Activated CD4-positive, alpha-beta T cell treated with anti-CD3 and anti-CD28 coated beads for 36 hours (primary cell): ENCODE measurements around the gene IL1RAPL1. TPM values are rescaled to one million over a fixed set of nuclear protein-coding genes. Genes with fewer than 3 reads are reported as not detected.

ENCODE experiments used
- ATAC-seq: fragments of 200-7000 bp; cut with Tn5 transposase; one replicate; pipeline ENCODE4 v1.10.0; 2021; ENCODE audit warnings: mild to moderate bottlenecking, moderate library complexity
- CTCF ChIA-PET: fragments of 350-600 bp; sonication (Branson Sonifier 250); formaldehyde crosslinking; loops from one replicate; lab custom pipeline; 2021; ENCODE audit warnings: antibody characterized with exemption; lab: Charles Lee
- POLR2A ChIA-PET: fragments of 350-600 bp; sonication (Branson Sonifier 250); formaldehyde crosslinking; loops from one replicate; lab custom pipeline; 2021; ENCODE audit warnings: antibody characterized with exemption, inconsistent platforms; lab: Charles Lee
- DNase-seq: peaks from one replicate; pipeline ENCODE4 v3.0.0-alpha.2; 2020
- H3K27ac Mint-ChIP-seq: one replicate; pipeline ENCODE4 v1.8.0; 2021; ENCODE audit warnings: mixed read lengths
- H3K27me3 Mint-ChIP-seq: one replicate; pipeline ENCODE4 v1.8.0; 2021; ENCODE audit warnings: mixed read lengths
- H3K36me3 Mint-ChIP-seq: one replicate; pipeline ENCODE4 v1.8.0; 2021; ENCODE audit warnings: low read depth, mixed read lengths
- H3K4me1 Mint-ChIP-seq: one replicate; pipeline ENCODE4 v1.8.0; 2021; ENCODE audit warnings: mixed read lengths
- H3K4me3 Mint-ChIP-seq: one replicate; pipeline ENCODE4 v1.8.0; 2021; ENCODE audit warnings: mild to moderate bottlenecking, moderate library complexity, mixed read lengths
- H3K9me3 Mint-ChIP-seq: one replicate; pipeline ENCODE4 v1.8.0; 2021; ENCODE audit warnings: low read depth, mixed read lengths
- intact Hi-C, 2 experiments: fragments of 100-400 bp; cut with DNase I in 1 of 2; cut with micrococcal nuclease in 1 of 2; formaldehyde crosslinking; loops; one replicate each; pipeline versions ENCODE4 v1.14.2 to v1.15.1; 2022 to 2024; cut with DNase I, micrococcal nuclease
- total RNA-seq, 2 experiments: library from RNA; stranded (reverse); gene quantifications; one replicate each; pipeline ENCODE4 v1.2.3, GENCODE V29; 2021

The IL1RAPL1 gene
- total RNA-seq, 2 experiments from 2014 or later: not detected

DNA sequence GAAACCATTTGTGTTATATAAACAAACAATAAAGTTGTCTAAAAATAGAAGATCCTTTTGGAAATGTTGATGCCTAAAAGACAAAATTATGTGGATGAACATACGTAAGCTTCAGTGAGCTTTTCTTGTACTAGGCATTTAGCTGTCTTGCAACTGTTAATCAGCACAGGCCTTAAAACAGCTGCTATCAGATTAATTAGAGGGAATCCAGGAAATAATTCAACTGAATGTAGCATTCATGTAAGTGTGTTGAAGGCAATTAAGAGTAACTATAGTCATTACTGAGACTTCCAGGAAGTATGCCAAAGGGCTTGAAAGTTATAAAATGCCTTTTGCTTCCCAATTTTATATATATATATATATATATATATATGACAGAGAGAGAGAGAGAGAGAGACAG is 248.7 kb downstream of the IL1RAPL1 start:
- H3K27ac Mint-ChIP-seq: no peak overlapping the region
- DNase-seq (no peak), ATAC-seq (no peak)
- H3K27me3 Mint-ChIP-seq: no peaks in the 10 kb centered on the region
- no peaks in the 10 kb centered on the region for H3K36me3 Mint-ChIP-seq
- no peaks in the 10 kb centered on the region for H3K4me1 Mint-ChIP-seq
- CTCF ChIA-PET: no interaction called here
- POLR2A ChIA-PET: no interaction called here
- no peak overlapping the region for H3K4me3 Mint-ChIP-seq
- intact Hi-C loops: no loop called here
- peaks cover 3% of the 10 kb centered on the region for H3K9me3 Mint-ChIP-seq

DNA sequence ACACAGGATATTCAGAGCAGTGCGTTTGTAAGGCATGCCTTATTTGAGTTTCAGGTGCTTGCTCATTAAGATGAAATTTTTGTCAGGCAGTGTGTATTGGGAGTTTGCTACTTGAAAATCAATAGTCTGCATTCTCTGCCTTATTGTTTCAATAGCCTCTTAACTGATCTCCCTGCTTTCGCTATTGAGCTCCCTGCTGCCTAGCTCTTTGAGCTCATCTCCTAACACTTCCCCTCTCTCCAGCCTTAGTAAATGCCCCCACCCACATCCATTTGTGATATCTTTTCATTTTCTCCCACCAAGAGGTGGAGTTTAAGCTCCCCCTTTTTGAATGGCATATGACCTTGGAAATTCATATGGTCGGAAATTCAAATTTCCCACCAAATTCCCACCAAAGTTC is 256.6 kb downstream of the IL1RAPL1 start:
- no peaks in the 10 kb centered on the region for H3K27me3 Mint-ChIP-seq
- H3K4me3 Mint-ChIP-seq: no peak overlapping the region
- H3K4me1 Mint-ChIP-seq: no peaks in the 10 kb centered on the region
- ChIA-PET POLR2A (no interaction called here), CTCF (no interaction called here)
- intact Hi-C loops: no loop called here
- ATAC-seq (no peak), DNase-seq (no peak)
- H3K27ac Mint-ChIP-seq: no peak overlapping the region
- peaks cover 6% of the 10 kb centered on the region for H3K9me3 Mint-ChIP-seq
- H3K36me3 Mint-ChIP-seq: no peaks in the 10 kb centered on the region

DNA sequence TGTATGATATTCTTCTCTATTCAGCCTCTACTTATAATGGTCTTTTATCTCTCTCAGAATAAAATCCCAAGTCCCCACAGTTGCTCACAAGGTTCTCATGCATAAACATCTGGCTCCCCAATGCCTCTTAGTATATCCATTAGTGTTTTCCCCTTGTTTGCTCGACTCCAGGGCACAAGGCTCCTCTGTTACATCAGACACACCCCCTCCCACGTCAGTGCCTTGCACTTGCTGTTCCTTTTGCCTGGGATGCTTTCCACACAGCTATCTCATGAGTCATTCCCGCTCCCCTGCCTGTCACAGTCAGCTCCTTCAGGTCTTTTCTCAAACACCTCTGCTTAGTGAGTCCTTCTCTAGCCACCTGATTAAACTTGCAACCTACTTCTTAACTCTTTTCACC is 260.2 kb downstream of the IL1RAPL1 start:
- H3K36me3 Mint-ChIP-seq: no peaks in the 10 kb centered on the region
- POLR2A ChIA-PET: no interaction called here
- no peak overlapping the region for H3K4me3 Mint-ChIP-seq
- no peak overlapping the region for H3K27ac Mint-ChIP-seq
- H3K4me1 Mint-ChIP-seq: no peaks in the 10 kb centered on the region
- H3K9me3 Mint-ChIP-seq: peaks cover 6% of the 10 kb centered on the region
- DNase-seq (no peak), ATAC-seq (no peak)
- intact Hi-C loops: no loop called here
- H3K27me3 Mint-ChIP-seq: no peaks in the 10 kb centered on the region
- CTCF ChIA-PET: no interaction called here

DNA sequence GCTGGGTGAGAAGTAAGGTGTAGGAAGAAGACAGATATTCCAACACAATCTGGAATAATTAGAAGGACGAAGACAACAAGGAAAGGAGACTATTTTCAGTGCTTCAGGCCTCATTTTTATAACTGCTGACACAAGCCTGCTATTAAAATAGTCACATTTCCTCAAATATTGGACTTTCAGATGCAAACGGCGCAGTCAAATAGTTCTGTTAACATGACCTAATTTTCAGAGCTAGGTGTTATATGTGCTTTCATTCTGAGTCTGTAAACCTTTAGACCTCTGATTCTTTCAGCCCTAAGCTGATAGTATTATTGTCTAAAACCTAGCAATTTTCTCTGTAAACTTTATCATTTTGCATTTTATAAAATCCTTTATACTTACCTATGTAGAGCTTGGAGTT is 261.5 kb downstream of the IL1RAPL1 start:
- H3K27me3 Mint-ChIP-seq: no peaks in the 10 kb centered on the region
- H3K27ac Mint-ChIP-seq: no peak overlapping the region
- CTCF ChIA-PET: no interaction called here

DNA sequence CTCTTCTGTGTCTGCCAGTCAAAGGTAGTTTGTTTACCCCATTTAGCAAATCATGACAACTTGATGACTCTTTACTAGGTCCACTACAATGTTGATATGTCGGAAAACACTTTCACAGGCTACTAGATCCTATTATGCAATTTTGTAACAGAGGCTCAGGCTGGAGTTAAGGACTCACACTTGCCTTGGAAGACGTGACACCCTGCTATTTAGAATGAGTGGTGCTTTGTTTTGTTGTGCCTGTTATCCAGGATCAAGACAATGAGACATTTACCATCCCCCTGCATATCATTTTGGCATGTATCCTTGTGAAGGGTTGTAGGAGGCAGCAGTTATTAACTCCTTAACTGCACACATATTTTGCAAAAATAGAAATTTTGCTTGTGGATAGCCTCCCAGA is 263.7 kb downstream of the IL1RAPL1 start:
- CTCF ChIA-PET: no interaction called here
- no peak overlapping the region for H3K27ac Mint-ChIP-seq
- intact Hi-C loops: no loop called here

More for the DNA sequence above, 261.5 kb downstream of the IL1RAPL1 start:
- Mint-ChIP-seq H3K9me3 (peaks cover 6% of the 10 kb centered on the region), H3K36me3 (no peaks in the 10 kb centered on the region), H3K4me1 (no peaks in the 10 kb centered on the region), H3K4me3 (no peak overlapping the region)
- ATAC-seq (no peak), DNase-seq (no peak)
- POLR2A ChIA-PET: no interaction called here
- intact Hi-C loops: no loop called here

DNA sequence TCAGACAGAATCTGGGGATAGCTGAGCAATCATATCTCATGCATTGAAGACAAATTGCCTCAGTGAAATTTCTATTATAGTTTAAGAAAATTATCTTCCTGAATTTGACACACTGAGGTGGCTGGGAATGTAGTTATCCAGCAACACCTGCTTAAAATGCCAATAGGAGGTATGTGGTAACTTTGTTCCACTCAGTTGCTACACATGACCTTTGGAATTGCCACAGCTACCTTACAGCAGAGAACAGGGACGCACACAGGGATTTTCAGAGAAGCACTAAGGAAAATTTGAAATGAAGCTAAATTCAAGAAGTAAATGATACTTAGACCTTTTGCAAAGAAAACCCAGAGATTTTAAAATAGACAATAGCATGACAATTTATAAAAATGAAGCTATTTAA is 264.6 kb downstream of the IL1RAPL1 start:
- no peak for ATAC-seq
- no peak overlapping the region for H3K4me3 Mint-ChIP-seq
- ChIA-PET CTCF (no interaction called here), POLR2A (no interaction called here)
- DNase-seq: no peak
- no peaks in the 10 kb centered on the region for H3K27me3 Mint-ChIP-seq
- H3K4me1 Mint-ChIP-seq: no peaks in the 10 kb centered on the region
- H3K27ac Mint-ChIP-seq: no peak overlapping the region
- intact Hi-C loops: no loop called here
- no peaks in the 10 kb centered on the region for H3K36me3 Mint-ChIP-seq
- H3K9me3 Mint-ChIP-seq: peaks cover 8% of the 10 kb centered on the region

More for the DNA sequence above, 263.7 kb downstream of the IL1RAPL1 start:
- Mint-ChIP-seq H3K36me3 (no peaks in the 10 kb centered on the region), H3K4me3 (no peak overlapping the region), H3K27me3 (no peaks in the 10 kb centered on the region), H3K9me3 (peaks cover 10% of the 10 kb centered on the region), H3K4me1 (no peaks in the 10 kb centered on the region)
- POLR2A ChIA-PET: no interaction called here
- ATAC-seq (no peak), DNase-seq (no peak)

DNA sequence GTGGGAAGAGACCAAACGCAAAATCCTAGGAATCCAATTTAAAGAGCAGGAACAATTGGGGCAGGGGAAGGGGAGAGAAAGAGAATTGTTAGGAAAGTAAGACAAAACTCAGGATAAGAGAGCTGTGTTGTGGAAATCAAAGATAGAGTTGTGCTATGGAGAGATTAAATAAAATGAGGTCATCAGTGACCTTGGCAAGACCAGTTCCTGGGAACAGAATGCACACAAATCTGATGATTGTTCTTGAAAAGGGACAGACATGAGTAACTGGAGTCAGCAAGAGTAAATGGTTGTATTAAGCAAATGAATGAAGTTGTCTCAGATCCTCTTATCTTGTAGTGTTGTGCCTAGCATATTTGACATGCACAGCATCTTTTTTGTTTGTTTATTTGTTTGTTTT is 267.4 kb downstream of the IL1RAPL1 start:
- DNase-seq (no peak), ATAC-seq (no peak)
- no peak overlapping the region for H3K4me3 Mint-ChIP-seq
- H3K4me1 Mint-ChIP-seq: no peaks in the 10 kb centered on the region
- ChIA-PET POLR2A (no interaction called here), CTCF (no interaction called here)
- H3K27me3 Mint-ChIP-seq: no peaks in the 10 kb centered on the region
- no peak overlapping the region for H3K27ac Mint-ChIP-seq
- H3K36me3 Mint-ChIP-seq: no peaks in the 10 kb centered on the region
- H3K9me3 Mint-ChIP-seq: peaks cover 5% of the 10 kb centered on the region
- intact Hi-C loops: no loop called here

DNA sequence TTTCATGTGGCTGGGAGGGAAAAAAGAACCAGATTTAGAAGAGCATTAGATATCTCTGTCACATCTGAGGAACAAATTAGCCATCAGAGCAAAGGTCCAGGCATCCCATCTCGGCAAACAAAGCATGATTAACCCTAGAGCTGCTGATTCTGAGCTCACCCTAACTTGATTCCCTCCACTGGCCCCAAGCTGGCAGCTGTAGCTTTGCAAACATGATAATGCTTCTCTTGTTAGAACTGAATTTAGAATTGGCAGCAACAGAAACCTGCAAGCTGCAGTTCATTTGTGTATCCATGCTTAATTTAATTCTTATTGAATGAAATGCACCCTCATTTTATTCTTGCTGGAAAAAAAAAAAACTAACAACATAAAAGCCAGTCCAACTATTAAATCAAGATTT is 289.2 kb downstream of the IL1RAPL1 start:
- H3K27ac Mint-ChIP-seq: no peak overlapping the region
- DNase-seq (no peak), ATAC-seq (no peak)
- no peaks in the 10 kb centered on the region for H3K4me1 Mint-ChIP-seq
- no peak overlapping the region for H3K4me3 Mint-ChIP-seq
- CTCF ChIA-PET: no interaction called here
- H3K9me3 Mint-ChIP-seq: no peaks in the 10 kb centered on the region
- H3K27me3 Mint-ChIP-seq: no peaks in the 10 kb centered on the region
- POLR2A ChIA-PET: no interaction called here
- no peaks in the 10 kb centered on the region for H3K36me3 Mint-ChIP-seq
- intact Hi-C loops: no loop called here

DNA sequence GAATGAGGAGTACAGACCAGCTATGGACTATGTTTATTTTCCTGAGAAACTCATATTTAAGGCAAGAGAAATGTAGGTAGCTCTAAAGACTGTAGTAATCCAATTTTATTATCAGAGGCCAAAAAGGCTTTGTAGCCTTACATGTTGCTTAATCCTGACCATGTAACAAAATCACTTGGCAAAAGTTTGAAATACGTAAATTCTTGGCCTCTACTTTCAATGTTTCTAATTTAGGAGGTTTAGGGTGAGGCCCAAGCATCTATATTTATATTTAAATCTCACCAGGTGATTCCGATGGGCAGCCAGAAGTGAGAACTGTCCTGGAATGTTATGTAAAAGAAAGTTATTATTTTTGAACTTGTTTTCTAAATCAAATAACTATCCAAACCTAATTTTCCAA is 289.7 kb downstream of the IL1RAPL1 start:
- Mint-ChIP-seq H3K27me3 (no peaks in the 10 kb centered on the region), H3K36me3 (no peaks in the 10 kb centered on the region), H3K9me3 (no peaks in the 10 kb centered on the region), H3K27ac (no peak overlapping the region), H3K4me1 (no peaks in the 10 kb centered on the region), H3K4me3 (no peak overlapping the region)
- ATAC-seq (no peak), DNase-seq (no peak)
- ChIA-PET CTCF (no interaction called here), POLR2A (no interaction called here)
- intact Hi-C loops: no loop called here

DNA sequence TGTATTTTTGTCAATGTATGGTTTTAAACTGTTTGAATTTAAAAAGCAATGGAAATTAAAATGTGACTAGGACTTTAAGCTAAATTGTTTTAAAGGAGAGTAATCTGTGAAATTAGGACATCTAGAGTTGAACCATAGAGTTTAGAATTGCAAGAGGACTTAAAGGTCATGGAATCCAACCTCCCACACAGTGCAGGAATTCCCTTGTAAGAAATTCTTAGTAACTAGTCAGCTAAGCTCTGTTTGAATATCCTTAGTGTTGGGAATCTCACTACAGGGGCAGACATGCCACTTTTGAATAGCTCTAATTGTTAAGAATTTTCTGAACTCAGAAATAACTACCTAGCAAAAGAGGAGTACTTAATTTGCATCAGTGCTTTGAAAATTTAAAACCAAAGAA is 292.9 kb downstream of the IL1RAPL1 start:
- no peaks in the 10 kb centered on the region for H3K27me3 Mint-ChIP-seq
- H3K9me3 Mint-ChIP-seq: no peaks in the 10 kb centered on the region

DNA sequence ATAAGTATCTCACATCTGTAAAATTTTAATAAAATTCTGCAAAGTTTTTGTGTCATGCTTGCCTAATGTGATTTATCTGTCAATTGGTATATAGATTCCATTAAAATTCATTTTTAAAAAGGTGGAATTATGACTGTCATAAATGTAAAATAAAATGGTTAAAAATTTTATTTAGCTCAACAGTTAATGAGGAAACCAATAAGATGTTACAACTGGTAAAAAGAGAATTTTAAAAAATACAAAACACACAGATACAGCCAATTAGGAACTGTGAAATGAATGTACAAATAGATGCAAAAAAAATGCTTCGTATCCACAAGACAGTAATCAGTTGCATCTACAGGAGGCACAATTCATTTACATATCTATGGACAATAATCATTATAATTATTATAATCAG is 297.6 kb downstream of the IL1RAPL1 start:
- intact Hi-C loops: no loop called here
- ChIA-PET CTCF (no interaction called here), POLR2A (no interaction called here)
- Mint-ChIP-seq H3K27me3 (no peaks in the 10 kb centered on the region), H3K9me3 (no peaks in the 10 kb centered on the region), H3K27ac (no peak overlapping the region), H3K4me1 (no peaks in the 10 kb centered on the region), H3K4me3 (no peak overlapping the region), H3K36me3 (no peaks in the 10 kb centered on the region)
- DNase-seq: no peak
- no peak for ATAC-seq

More for the DNA sequence above, 292.9 kb downstream of the IL1RAPL1 start:
- POLR2A ChIA-PET: no interaction called here
- ATAC-seq (no peak), DNase-seq (no peak)
- H3K4me1 Mint-ChIP-seq: no peaks in the 10 kb centered on the region
- no peak overlapping the region for H3K4me3 Mint-ChIP-seq
- CTCF ChIA-PET: no interaction called here
- no peak overlapping the region for H3K27ac Mint-ChIP-seq
- intact Hi-C loops: no loop called here
- H3K36me3 Mint-ChIP-seq: no peaks in the 10 kb centered on the region

DNA sequence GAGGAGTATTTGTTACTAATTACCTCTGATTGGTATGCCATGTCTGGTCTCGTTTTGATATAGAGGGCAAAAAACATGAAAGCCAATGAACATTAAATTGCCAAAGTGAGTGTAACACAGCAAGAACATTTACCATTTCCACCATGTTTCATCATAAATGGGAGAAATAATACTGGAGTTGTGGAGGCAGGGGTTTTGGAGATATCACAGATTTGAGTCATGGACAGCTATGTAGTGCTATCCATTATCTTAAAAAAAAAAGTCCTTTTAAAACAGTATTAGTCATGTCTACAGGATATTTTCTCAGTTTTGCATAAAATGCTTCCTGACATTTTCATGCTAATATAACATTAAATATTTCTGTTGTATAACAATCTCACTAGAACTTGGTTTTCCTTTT is 301.2 kb downstream of the IL1RAPL1 start:
- intact Hi-C loops: no loop called here
- ChIA-PET POLR2A (no interaction called here), CTCF (no interaction called here)
- Mint-ChIP-seq H3K36me3 (no peaks in the 10 kb centered on the region), H3K27ac (no peak overlapping the region), H3K27me3 (no peaks in the 10 kb centered on the region), H3K4me1 (no peaks in the 10 kb centered on the region), H3K9me3 (no peaks in the 10 kb centered on the region), H3K4me3 (no peak overlapping the region)
- ATAC-seq (no peak), DNase-seq (no peak)

DNA sequence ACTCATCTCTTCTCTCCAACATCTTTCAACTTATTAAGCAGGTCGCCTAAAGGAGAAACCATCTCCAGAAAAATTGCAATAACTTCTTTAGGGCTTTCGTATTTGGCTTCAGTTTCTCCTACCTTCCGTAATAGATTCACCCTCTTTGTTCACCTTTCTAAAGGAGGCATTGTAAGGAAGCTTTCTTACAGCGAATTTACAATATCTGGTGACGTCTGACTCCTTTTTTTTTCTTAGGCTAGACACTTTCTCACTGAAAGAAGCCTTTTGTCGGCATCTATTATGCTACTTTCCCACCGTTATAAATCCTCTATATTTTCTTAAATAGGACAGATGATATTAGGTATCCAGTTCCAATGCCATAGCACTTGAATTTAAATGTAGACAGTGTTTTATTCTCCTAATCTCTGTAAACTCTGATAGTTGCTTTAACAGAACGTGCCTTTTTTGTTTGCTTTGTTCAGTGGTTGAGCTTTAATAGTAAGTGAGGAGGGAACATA is 302.4 kb downstream of the IL1RAPL1 start:
- ChIA-PET POLR2A (no interaction called here), CTCF (no interaction called here)
- H3K4me1 Mint-ChIP-seq: no peaks in the 10 kb centered on the region
- no peak for ATAC-seq
- intact Hi-C loops: no loop called here
- H3K27me3 Mint-ChIP-seq: no peaks in the 10 kb centered on the region
- no peaks in the 10 kb centered on the region for H3K9me3 Mint-ChIP-seq
- no peak overlapping the region for H3K4me3 Mint-ChIP-seq
- no peaks in the 10 kb centered on the region for H3K36me3 Mint-ChIP-seq
- DNase-seq: no peak
- no peak overlapping the region for H3K27ac Mint-ChIP-seq
